ENCODE measurements around the gene RBM38. TPM values are rescaled to one million over a fixed set of nuclear protein-coding genes. Genes with fewer than 3 reads are reported as not detected.

RBM38 gene
- total RNA-seq, 6 donors from 2014 or later = 14.7 to 27.5 (median 22.3) TPM

GRCh38 chr20:57410924-57411323 lies 19.7 kb downstream of the RBM38 start:
- WGBS, 2 donors = 81 to 92% methylated on average over 5 of the region's 5 CpGs

DNA sequence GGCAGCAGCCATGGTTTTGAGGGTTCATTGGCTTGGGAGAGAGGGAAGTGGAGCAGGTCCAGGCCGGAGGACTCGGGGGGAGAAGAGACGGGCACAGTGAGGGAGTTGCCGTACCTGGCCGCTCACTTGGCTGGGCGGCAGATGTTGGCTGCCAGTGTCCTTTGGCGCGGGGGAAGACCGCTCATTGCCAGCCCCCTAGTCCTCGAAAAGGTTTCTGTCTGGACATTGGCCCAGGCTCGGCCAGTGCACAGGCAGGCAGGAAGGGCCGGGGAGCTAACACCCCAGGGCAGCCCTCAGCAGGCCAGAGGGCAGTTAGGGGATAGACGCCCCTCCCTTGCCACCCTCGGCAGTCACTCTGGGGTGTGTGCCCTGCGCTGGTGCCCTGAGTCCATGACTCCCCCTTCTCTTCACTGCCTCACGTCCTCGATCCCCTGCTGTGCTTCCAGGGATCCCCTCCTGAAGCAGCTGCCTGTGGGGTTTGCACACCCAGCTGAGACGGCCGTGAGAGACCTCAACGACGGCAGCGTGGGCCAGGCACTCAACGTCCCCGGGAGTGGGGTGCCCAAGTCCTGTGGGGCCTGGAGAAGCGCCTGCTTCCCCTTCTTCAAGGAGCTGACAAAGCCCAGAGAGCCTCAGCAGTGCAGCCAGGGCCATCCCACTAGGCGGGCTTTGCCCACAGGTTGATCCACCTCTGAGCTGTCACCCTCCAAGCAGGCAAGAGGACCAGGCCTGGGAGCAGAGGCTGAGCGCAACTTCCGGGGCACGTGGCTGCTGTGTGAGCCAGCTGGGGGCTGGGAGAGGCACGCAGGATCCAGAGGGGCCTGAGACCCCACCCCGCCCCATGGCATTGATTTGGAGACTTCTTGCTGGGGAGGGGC lies 20.4 kb downstream of the RBM38 start:
- H3K4me3 ChIP-seq = no peak overlapping the region
- DNase-seq (no peak), ATAC-seq (ENCODE audit: low FRiP score in 2 of 2) (no peak)
- H3K9me3 ChIP-seq = no peaks in the 10 kb centered on the region
- no peak overlapping the region for H3K27ac ChIP-seq
- H3K27me3 ChIP-seq = no peaks in the 10 kb centered on the region
- TF ChIP-seq EP300 (IDR thresholded peaks at IDR 0.05) = no peak
- TF ChIP-seq POLR2AphosphoS5 (IDR thresholded peaks at IDR 0.05) = no peak
- TF ChIP-seq POLR2A (IDR thresholded peaks at IDR 0.05) = no peak
- no peak for TF ChIP-seq CTCF (IDR thresholded peaks at IDR 0.05)
- peaks cover 4 to 31% (median 31%) of the 10 kb centered on the region in 4 donors for H3K36me3 ChIP-seq
- no peaks in the 10 kb centered on the region for H3K4me1 ChIP-seq
- 87 to 95% methylated on average over 11 to 30 of the region's 31 CpGs for WGBS, 2 donors

More at GRCh38 chr20:57410924-57411323, 19.7 kb downstream of the RBM38 start:
- no peak overlapping the region for H3K4me3 ChIP-seq
- TF ChIP-seq POLR2A (IDR thresholded peaks at IDR 0.05) (no peak), POLR2AphosphoS5 (IDR thresholded peaks at IDR 0.05) (no peak), EP300 (IDR thresholded peaks at IDR 0.05) (no peak), CTCF (IDR thresholded peaks at IDR 0.05) (no peak)
- no peak for ATAC-seq (ENCODE audit: low FRiP score in 2 of 2)
- H3K36me3 ChIP-seq = peaks cover 4 to 38% (median 37%) of the 10 kb centered on the region in 4 donors
- DNase-seq = no peak
- H3K27ac ChIP-seq = no peak overlapping the region
- H3K27me3 ChIP-seq = no peaks in the 10 kb centered on the region
- no peaks in the 10 kb centered on the region for H3K4me1 ChIP-seq
- H3K9me3 ChIP-seq = no peaks in the 10 kb centered on the region

- H3K4me3 ChIP-seq = no peak overlapping the region
- WGBS, 2 donors = 78 to 81% methylated on average over 6 to 8 of the region's 8 CpGs
- no peaks in the 10 kb centered on the region for H3K9me3 ChIP-seq
- TF ChIP-seq EP300 (IDR thresholded peaks at IDR 0.05) (no peak), POLR2AphosphoS5 (IDR thresholded peaks at IDR 0.05) (no peak), POLR2A (IDR thresholded peaks at IDR 0.05) (no peak), CTCF (IDR thresholded peaks at IDR 0.05) (no peak)
- no peak for DNase-seq
- H3K36me3 ChIP-seq = peaks cover 4 to 27% (median 23%) of the 10 kb centered on the region in 4 donors
- ATAC-seq (ENCODE audit: low FRiP score in 2 of 2) = no peak
- no peaks in the 10 kb centered on the region for H3K4me1 ChIP-seq
- H3K27me3 ChIP-seq = no peaks in the 10 kb centered on the region
- no peak overlapping the region for H3K27ac ChIP-seq
Measured at GRCh38 chr20:57412347-57413029, 21.3 kb downstream of the RBM38 start.

DNA sequence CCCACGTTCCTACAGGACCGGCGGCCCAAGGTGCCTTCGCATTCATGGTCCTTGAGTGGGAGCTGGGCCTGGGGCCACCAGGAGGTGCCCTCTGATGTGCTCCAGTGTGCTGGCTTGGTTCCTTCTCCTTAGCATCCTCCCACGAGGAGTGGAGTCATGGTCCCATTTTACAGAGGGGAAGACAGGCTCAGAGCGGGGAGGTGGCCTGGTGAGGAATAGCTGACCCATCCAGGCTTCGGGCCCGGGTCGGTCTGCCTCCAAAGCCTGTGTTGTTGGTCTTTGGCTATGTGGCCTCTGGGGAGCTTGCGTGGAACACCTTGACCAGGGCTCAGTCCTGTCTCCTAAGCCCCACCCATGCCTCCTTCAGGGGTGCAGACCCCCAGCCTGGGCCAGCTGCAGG lies 22.8 kb downstream of the RBM38 start:
- no peaks in the 10 kb centered on the region for H3K27me3 ChIP-seq
- no peak for ATAC-seq (ENCODE audit: low FRiP score in 2 of 2)
- no peaks in the 10 kb centered on the region for H3K9me3 ChIP-seq
- peaks cover 0 to 12% (median 8%) of the 10 kb centered on the region in 4 donors for H3K36me3 ChIP-seq
- no peak overlapping the region for H3K27ac ChIP-seq
- no peak for DNase-seq
- no peak overlapping the region for H3K4me3 ChIP-seq
- no peaks in the 10 kb centered on the region for H3K4me1 ChIP-seq
- no peak for TF ChIP-seq EP300 (IDR thresholded peaks at IDR 0.05)
- WGBS, 2 donors = 92% methylated on average over 10 of the region's 10 CpGs; no CpG with 5 or more reads in 1 of the 2 donors

DNA sequence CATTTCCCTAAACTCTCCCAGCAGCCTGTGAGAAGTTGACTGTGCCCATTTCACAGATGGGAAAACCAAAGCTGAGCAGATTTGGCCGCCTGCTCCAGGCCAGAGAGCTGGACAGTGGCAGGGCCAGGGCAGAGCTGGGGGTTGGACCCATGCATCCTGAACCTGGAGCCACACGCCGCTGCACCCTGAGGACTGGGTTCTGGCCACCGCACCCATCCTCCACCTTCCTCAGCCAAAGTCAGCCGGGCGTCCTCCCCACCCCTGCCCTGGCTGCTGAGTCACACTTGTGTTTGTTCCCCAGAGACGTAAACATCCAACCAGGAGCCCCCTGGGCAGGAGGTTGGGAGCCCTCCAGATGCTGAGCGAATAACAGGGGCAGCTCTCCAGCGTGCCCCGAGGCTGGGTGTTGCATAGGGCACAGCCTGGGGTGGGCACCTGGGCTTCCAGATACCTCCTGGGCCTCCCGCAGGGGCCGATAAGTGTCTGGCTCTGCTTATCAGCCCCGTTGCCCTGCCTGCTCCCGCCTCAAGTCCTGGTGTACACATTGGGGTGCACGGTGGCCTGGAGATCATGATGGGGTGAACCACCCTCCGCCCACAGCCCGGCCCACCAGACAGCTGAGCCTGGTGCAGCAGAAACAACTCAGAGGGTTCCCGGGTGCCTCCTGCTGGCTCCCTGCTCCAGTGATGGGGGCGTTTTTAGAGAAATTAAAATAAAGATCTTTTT lies 23.8 kb downstream of the RBM38 start:
- no peak overlapping the region for H3K27ac ChIP-seq
- ATAC-seq (ENCODE audit: low FRiP score in 2 of 2) = no peak
- H3K27me3 ChIP-seq = no peaks in the 10 kb centered on the region
- WGBS, 2 donors = 71 to 73% methylated on average over 9 to 17 of the region's 19 CpGs
- TF ChIP-seq EP300 (IDR thresholded peaks at IDR 0.05) = no peak
- TF ChIP-seq POLR2AphosphoS5 (IDR thresholded peaks at IDR 0.05) = no peak
- TF ChIP-seq POLR2A (IDR thresholded peaks at IDR 0.05) = no peak
- TF ChIP-seq CTCF (IDR thresholded peaks at IDR 0.05) = no peak
- no peaks in the 10 kb centered on the region for H3K4me1 ChIP-seq
- no peaks in the 10 kb centered on the region for H3K9me3 ChIP-seq
- peaks cover 0 to 4% (median under 1%) of the 10 kb centered on the region in 4 donors for H3K36me3 ChIP-seq
- H3K4me3 ChIP-seq = no peak overlapping the region
- no peak for DNase-seq
